GM12873 (cell line): ENCODE measurements around the gene C16orf54.

Experiments
- CTCF ChIP-seq: IDR thresholded peaks from 2 replicates; pipeline ENCODE4 v1.5.1; 2012; ENCODE audit warnings: low read depth, mild to moderate bottlenecking, moderate library complexity, low read length, control low read depth; ENCODE audit not compliant: insufficient read depth; ENCODE audit errors: missing control alignments

C16orf54 gene

DNA sequence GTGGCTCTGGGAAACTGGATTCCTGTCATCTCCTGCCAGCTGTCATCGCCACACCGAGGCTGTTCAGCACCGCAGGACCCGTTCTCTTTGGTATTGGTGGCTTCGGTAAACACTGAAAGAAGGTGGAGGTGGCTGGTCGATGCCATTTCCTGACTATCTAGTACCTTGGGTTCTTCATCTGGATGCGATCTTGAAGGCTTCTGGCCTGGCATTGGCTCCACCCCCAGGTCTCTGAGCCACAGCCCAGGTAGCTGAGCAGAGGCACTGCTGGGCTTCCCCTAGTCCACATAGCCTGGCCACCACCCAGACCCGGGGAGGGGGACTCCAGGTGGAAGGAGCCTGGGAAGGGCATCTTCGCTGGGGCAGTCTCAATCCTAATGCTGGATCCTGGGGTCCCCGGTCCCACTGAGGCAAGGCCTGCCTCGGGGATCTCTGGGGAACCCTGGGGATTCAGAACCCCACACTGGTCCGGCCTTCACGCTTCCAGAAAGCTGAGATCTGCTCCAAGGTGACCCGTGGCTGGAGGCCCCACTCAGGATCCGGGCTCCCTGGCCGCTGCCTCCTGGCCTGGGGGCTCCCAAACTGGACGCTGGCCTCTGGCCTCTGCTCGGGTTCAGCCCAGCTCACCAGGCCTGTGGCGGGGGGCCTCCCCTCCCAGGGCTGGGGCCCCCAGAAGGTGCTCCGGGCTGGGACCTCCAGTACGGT lies 1.8 kb downstream of the C16orf54 start:
- no peak for TF ChIP-seq CTCF

DNA sequence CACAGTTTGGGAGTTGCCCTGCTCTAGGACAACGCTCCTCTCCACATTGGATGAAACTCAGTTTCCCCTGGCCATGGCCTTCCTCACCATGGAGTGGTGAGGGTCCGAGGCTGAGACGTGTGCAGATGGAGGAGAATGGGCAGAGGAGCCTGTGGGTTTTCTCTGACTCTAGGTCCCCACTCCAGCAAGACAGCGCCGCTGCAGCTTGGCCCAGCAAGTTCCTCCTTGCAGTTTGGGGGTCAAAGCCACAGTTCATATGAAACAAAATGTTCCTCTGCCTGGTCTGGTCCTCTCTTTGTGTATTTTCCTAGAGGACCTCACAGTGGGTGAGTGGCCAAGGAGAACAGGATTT lies 2.3 kb downstream of the C16orf54 start:
- TF ChIP-seq CTCF = no peak

- TF ChIP-seq CTCF = no peak
Measured at GRCh38 chr16:29742683-29743275, 3.0 kb downstream of the C16orf54 start.

DNA sequence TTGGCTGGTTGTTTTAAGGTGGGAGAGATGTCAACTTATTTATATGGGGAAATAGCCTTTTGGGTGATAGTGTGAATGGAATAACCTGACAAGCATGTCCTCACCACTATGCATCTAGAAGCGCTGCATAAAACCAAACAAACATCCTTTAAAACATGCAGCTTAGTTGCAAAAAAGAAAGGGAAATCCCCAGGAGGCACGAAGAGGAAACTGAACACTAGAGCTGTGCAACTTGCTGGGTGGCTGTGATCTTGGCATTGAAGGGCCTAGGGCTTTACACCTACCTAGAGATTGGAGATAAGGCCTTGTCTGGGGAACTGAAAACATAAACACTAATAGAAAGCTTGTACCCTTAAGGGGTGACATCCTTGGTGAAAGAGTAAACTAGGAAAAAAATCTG lies 7.3 kb downstream of the C16orf54 start:
- TF ChIP-seq CTCF = no peak

DNA sequence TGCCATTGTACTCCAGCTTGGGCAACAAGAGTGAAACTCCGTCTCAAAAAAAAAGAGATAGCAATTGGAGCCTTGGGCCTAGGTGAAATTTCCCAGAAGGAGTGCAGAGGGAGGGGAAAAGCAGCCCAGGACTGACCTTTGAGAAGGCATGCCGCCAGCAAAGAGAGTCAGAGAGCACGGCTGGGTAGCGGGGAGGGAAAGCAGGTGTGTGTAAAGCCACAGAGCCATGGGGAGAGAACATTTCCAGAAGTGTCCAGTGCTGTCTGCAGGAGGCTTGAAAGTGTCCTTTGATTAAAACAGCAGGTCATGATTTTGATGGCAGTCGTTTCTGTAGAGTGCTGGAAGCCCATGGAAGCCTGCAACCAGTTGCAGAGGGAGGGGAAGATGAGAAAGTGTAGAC lies 8.1 kb downstream of the C16orf54 start:
- no peak for TF ChIP-seq CTCF

DNA sequence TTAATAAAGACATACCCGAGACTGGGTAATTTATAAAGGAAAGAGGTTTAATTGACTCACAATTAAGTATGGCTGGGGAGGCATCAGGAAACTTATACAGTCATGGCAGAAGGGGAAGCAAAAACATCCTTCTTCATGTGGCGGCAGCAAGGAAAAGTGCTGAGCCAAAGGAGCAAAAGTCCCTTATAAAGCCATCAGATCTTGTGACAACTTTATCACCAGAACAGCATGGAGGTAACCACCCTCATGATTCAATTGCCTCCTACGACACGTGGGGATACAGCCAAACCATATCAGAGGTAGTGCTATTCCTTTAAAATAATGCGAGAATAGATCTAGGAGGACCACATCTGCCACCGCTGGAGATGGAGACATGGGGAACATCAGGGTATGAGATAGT lies 9.0 kb downstream of the C16orf54 start:
- no peak for TF ChIP-seq CTCF

DNA sequence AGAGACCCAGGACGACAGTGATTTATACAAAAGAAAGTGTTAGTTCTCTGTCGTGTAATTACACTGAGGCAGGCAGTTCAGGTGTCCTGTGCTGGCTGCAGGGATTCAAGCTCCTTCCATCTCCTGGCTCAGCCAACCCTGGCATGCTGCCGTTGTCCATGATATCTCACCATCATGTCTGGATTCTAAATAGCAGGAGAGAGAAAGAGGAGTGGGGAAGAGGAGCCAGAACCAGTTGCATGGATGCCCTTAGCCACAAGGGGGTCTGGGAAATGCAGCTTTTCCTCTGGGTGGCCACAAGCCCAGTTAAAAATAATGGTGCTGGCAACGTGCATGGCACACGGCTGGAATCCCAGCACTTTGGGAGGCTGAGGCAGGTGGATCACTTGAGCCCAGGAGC lies 9.7 kb downstream of the C16orf54 start:
- TF ChIP-seq CTCF = no peak

DNA sequence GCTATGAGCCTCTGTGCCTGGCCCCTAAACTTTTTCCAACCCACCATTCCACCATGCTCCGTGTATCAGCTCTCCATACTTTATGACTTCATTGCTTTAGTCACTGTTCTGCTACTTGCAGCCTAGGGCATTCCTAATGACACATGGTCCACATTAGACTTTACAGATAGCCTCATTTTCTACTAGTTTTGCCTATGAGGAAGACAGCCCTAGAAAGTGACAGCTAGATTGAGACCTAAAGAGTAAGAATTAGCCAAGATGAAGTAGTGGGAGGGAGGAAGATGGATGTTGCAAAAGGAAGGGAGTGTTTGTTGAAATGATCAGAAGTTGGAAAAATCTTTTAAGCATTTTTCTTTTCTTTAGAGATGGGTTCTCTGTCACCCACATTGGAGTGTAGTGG lies 11.0 kb downstream of the C16orf54 start:
- no peak for TF ChIP-seq CTCF
